HepG2 (cell line): ENCODE data around the gene NCOA4. TPM values are rescaled to one million over a fixed set of nuclear protein-coding genes. Genes with fewer than 3 reads are reported as not detected.

Source experiments
- ADNP ChIP-seq: sonication (generic); formaldehyde crosslinking; IDR thresholded peaks from 2 replicates; pipeline ENCODE4 v1.4.0; 2020; ENCODE audit warnings: missing genetic modification reagents
- AGO1 ChIP-seq: fragments of 200-400 bp; formaldehyde crosslinking; IDR thresholded peaks from 2 replicates; pipeline ENCODE4 v1.6.1; 2017; ENCODE audit warnings: mild to moderate bottlenecking, low read depth, low read length, moderate library complexity; ENCODE audit not compliant: poor library complexity, severe bottlenecking
- AKAP8 ChIP-seq: sonication (generic); formaldehyde crosslinking; IDR thresholded peaks from 2 replicates; pipeline ENCODE4 v1.5.1; 2020; ENCODE audit warnings: mild to moderate bottlenecking, missing genetic modification reagents
- ATF3 ChIP-seq: sonication (generic); formaldehyde crosslinking; IDR thresholded peaks from 2 replicates; pipeline ENCODE4 v1.4.0; 2020; ENCODE audit warnings: missing genetic modification reagents
- ATF7 ChIP-seq, 2 experiments: fragments of 450-650 bp in 1 of 2; sonication (generic) in 1 of 2; formaldehyde crosslinking in 1 of 2; IDR thresholded peaks; 2 replicates each; pipeline versions ENCODE4 v1.4.0 to v1.6.1; 2016 to 2020; ENCODE audit warnings: antibody characterized with exemption in 1 of 2, mild to moderate bottlenecking in 1 of 2, missing genetic modification reagents in 1 of 2
- CAMTA2 ChIP-seq: sonication (generic); formaldehyde crosslinking; IDR thresholded peaks from 2 replicates; pipeline ENCODE4 v1.4.0; 2020; ENCODE audit warnings: mild to moderate bottlenecking, missing genetic modification reagents, borderline replicate concordance
- FOXM1 ChIP-seq: sonication (generic); formaldehyde crosslinking; IDR thresholded peaks from 2 replicates; pipeline ENCODE4 v1.5.0; 2020; ENCODE audit warnings: missing genetic modification reagents
- HMGA1 ChIP-seq: sonication (generic); formaldehyde crosslinking; conservative IDR thresholded peaks from 2 replicates; pipeline ENCODE4 v1.4.0; 2020; ENCODE audit warnings: missing genetic modification reagents
- KLF11 ChIP-seq: IDR thresholded peaks from 2 replicates; pipeline ENCODE4 v1.6.1; 2016; ENCODE audit warnings: missing compliant biosample characterization
- NR2F2 ChIP-seq: IDR thresholded peaks from 2 replicates; pipeline ENCODE4 v1.6.1; 2012; ENCODE audit warnings: low read depth, inconsistent platforms, borderline replicate concordance
- PHF8 ChIP-seq: sonication (generic); formaldehyde crosslinking; IDR thresholded peaks from 2 replicates; pipeline ENCODE4 v1.5.0; 2020; ENCODE audit warnings: missing genetic modification reagents
- SALL1 ChIP-seq: sonication (generic); formaldehyde crosslinking; IDR thresholded peaks from 2 replicates; pipeline ENCODE4 v1.8.0; 2022; ENCODE audit warnings: mild to moderate bottlenecking, missing genetic modification reagents
- SKI ChIP-seq: fragments of 450-650 bp; IDR thresholded peaks from one replicate; pipeline ENCODE4 v1.6.1; 2018; ENCODE audit warnings: mild to moderate bottlenecking; ENCODE audit not compliant: partially characterized antibody
- TAF1 ChIP-seq: sonication (generic); formaldehyde crosslinking; IDR thresholded peaks from 2 replicates; pipeline ENCODE4 v1.4.0; 2020; ENCODE audit warnings: missing genetic modification reagents
- ZBTB8A ChIP-seq: sonication (generic); formaldehyde crosslinking; IDR thresholded peaks from 2 replicates; pipeline ENCODE4 v1.4.0; 2020; ENCODE audit warnings: mild to moderate bottlenecking, low read depth, missing genetic modification reagents, borderline replicate concordance
- ZFP36L1 ChIP-seq: sonication (generic); formaldehyde crosslinking; IDR thresholded peaks from 2 replicates; pipeline ENCODE4 v1.8.0; 2022; ENCODE audit warnings: mild to moderate bottlenecking, missing genetic modification reagents, moderate library complexity
- ZMAT3 ChIP-seq: sonication (generic); formaldehyde crosslinking; conservative IDR thresholded peaks from 2 replicates; pipeline ENCODE4 v1.7.0; 2021; ENCODE audit warnings: missing genetic modification reagents
- ZNF230 ChIP-seq: sonication (generic); formaldehyde crosslinking; IDR thresholded peaks from 2 replicates; pipeline ENCODE4 v1.4.0; 2020; ENCODE audit warnings: mild to moderate bottlenecking, missing genetic modification reagents
- ZNF326 ChIP-seq: sonication (generic); formaldehyde crosslinking; IDR thresholded peaks from 2 replicates; pipeline ENCODE4 v1.4.0; 2020; ENCODE audit warnings: missing genetic modification reagents, borderline replicate concordance
- ZNF550 ChIP-seq: sonication (generic); formaldehyde crosslinking; IDR thresholded peaks from 2 replicates; pipeline ENCODE4 v1.4.0; 2020; ENCODE audit warnings: mild to moderate bottlenecking, missing genetic modification reagents, borderline replicate concordance
- ZNF556 ChIP-seq: sonication (generic); formaldehyde crosslinking; IDR thresholded peaks from 2 replicates; pipeline ENCODE4 v1.4.0; 2020; ENCODE audit warnings: mild to moderate bottlenecking, missing genetic modification reagents, borderline replicate concordance
- ZNF580 ChIP-seq: IDR thresholded peaks from 2 replicates; pipeline ENCODE4 v1.6.1; 2016; ENCODE audit warnings: low read depth, borderline replicate concordance
- ZNF678 ChIP-seq: sonication (generic); formaldehyde crosslinking; IDR thresholded peaks from 2 replicates; pipeline ENCODE4 v1.4.0; 2020; ENCODE audit warnings: mild to moderate bottlenecking, missing genetic modification reagents
- polyA plus RNA-seq, 8 experiments: library from polyadenylated mRNA; depleted of rRNA in 3 of 8; stranded (reverse) in 7 of 8; unstranded in 1 of 8; fragments of >200 nt; fragmentation: Illumina TruSeq in 4 of 8; extraction: Trizol in 4 of 8; gene quantifications; 2 replicates each; pipeline versions ENCODE4 v1.2.1 to v1.2.3, GENCODE V29; 2011 to 2016; ENCODE audit warnings: low read depth in 4 of 8, missing spikeins in 1 of 8, mixed read lengths in 1 of 8; ENCODE audit not compliant: insufficient read depth in 1 of 8
- total RNA-seq, 5 experiments: library from RNA; depleted of rRNA; stranded (reverse); fragments of >200 nt; fragmentation: Illumina TruSeq; extraction: Trizol; gene quantifications; 2 replicates each; pipeline ENCODE4 v1.2.3, GENCODE V29; 2016; ENCODE audit warnings: low read depth in 1 of 5
- TF ChIP-seq, protein P1 (sequence below), 2 experiments: sonication (generic) in 1 of 2; formaldehyde crosslinking in 1 of 2; IDR thresholded peaks; 2 replicates each; pipeline versions ENCODE4 v1.5.1 to v1.6.1; 2011 to 2020; ENCODE audit warnings: borderline replicate concordance in 1 of 2, low read depth in 1 of 2, low read length in 1 of 2, mild to moderate bottlenecking in 1 of 2, missing genetic modification reagents in 1 of 2, moderate library complexity in 1 of 2
- TF ChIP-seq, protein P2 (sequence below): sonication (generic); formaldehyde crosslinking; IDR thresholded peaks from 2 replicates; pipeline ENCODE4 v1.5.1; 2020; ENCODE audit warnings: mild to moderate bottlenecking, missing genetic modification reagents, moderate library complexity

Gene NCOA4
- total and polyA plus RNA-seq, 2 of the 13 experiments (the other 11 are each of a cell fraction or from before 2014, with no cell fraction given), result 306 to 400 TPM

- TF ChIP-seq ZFP36L1, result peak; percentile 59; the same call in 1 of the 2 replicates
- TF ChIP-seq ZNF678, result no peak
- no peak for TF ChIP-seq AGO1
- no peak for TF ChIP-seq ZNF580 (CRISPR knock-in tag)
- TF ChIP-seq CAMTA2 (CRISPR knock-in tag), result no peak
- no peak for TF ChIP-seq ZNF326 (CRISPR knock-in tag)
- no peak for TF ChIP-seq HMGA1 (CRISPR knock-in tag)
- peak; percentile 46; the same call in 1 of the 2 replicates for TF ChIP-seq PHF8 (CRISPR knock-in tag)
- TF ChIP-seq AKAP8 (CRISPR knock-in tag), result peak; percentile 19; the same call in 1 of the 2 replicates
- TF ChIP-seq, protein P1, sequence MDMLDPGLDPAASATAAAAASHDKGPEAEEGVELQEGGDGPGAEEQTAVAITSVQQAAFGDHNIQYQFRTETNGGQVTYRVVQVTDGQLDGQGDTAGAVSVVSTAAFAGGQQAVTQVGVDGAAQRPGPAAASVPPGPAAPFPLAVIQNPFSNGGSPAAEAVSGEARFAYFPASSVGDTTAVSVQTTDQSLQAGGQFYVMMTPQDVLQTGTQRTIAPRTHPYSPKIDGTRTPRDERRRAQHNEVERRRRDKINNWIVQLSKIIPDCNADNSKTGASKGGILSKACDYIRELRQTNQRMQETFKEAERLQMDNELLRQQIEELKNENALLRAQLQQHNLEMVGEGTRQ (IDR thresholded peaks at IDR 0.05; ENCODE audit: low read depth, low read length), result no peak
- TF ChIP-seq, protein P1 (CRISPR knock-in tag; IDR thresholded peaks at IDR 0.05; ENCODE audit: borderline replicate concordance), result no peak
- peak; percentile 74; the same call in 1 of the 2 replicates for TF ChIP-seq ZMAT3 (CRISPR knock-in tag)
- no peak for TF ChIP-seq FOXM1 (CRISPR knock-in tag)
- no peak for TF ChIP-seq ATF3 (CRISPR knock-in tag)
- TF ChIP-seq KLF11, result no peak
- no peak for TF ChIP-seq ZBTB8A (CRISPR knock-in tag)
- TF ChIP-seq SALL1 (CRISPR knock-in tag), result peak; percentile 93
- no peak; the same call in 1 of the 2 replicates for TF ChIP-seq ZNF230
- TF ChIP-seq, protein P2, sequence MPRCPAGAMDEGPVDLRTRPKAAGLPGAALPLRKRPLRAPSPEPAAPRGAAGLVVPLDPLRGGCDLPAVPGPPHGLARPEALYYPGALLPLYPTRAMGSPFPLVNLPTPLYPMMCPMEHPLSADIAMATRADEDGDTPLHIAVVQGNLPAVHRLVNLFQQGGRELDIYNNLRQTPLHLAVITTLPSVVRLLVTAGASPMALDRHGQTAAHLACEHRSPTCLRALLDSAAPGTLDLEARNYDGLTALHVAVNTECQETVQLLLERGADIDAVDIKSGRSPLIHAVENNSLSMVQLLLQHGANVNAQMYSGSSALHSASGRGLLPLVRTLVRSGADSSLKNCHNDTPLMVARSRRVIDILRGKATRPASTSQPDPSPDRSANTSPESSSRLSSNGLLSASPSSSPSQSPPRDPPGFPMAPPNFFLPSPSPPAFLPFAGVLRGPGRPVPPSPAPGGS (CRISPR knock-in tag), result no peak
- TF ChIP-seq NR2F2, result peak; percentile 62
- peak; percentile 25; the same call in 1 of the 2 replicates for TF ChIP-seq ZNF556 (CRISPR knock-in tag)
- peak; percentile 80 for TF ChIP-seq SKI
- TF ChIP-seq ADNP, result no peak
- no peak for TF ChIP-seq TAF1 (CRISPR knock-in tag)
- no peak for TF ChIP-seq ATF7 (IDR thresholded peaks at IDR 0.05)
- no peak; the same call in 1 of the 2 replicates for TF ChIP-seq ATF7 (CRISPR knock-in tag; IDR thresholded peaks at IDR 0.05)
- TF ChIP-seq ZNF550, result no peak
Observed at GRCh38 chr10:46035923-46036849, 5.8 kb upstream of the NCOA4 start (continued).
